Skeletal muscle tissue (tissue), 4 donors: Measurements from ENCODE around the gene NUP214. TPM values are rescaled to one million over a fixed set of nuclear protein-coding genes. Genes with fewer than 3 reads are reported as not detected.

Experiments used
- H3K27ac ChIP-seq: one replicate; pipeline ENCODE4 v1.7.0; 2013; ENCODE audit warnings: mild to moderate bottlenecking, low read depth, low read length, inconsistent platforms
- H3K27me3 ChIP-seq, 3 donors: one replicate each; pipeline ENCODE4 v1.7.0; 2013; ENCODE audit warnings: low read length in 3 of 3; ENCODE audit not compliant: control insufficient read depth in 3 of 3, insufficient read depth in 3 of 3
- H3K36me3 ChIP-seq, 3 donors: one replicate each; pipeline ENCODE4 v1.7.0; 2013; ENCODE audit warnings: low read length in 3 of 3; ENCODE audit not compliant: control insufficient read depth in 3 of 3, insufficient read depth in 3 of 3
- H3K4me1 ChIP-seq, 3 donors: one replicate each; pipeline ENCODE4 v1.7.0; 2013; ENCODE audit warnings: low read length in 3 of 3, mild to moderate bottlenecking in 3 of 3; ENCODE audit not compliant: control insufficient read depth in 3 of 3, insufficient read depth in 3 of 3
- H3K4me3 ChIP-seq, 3 donors: one replicate each; pipeline ENCODE4 v1.7.0; 2013; ENCODE audit warnings: low read length in 3 of 3
- H3K9ac ChIP-seq, 3 donors: one replicate each; pipeline ENCODE4 v1.7.0; 2013; ENCODE audit warnings: low read length in 3 of 3, mild to moderate bottlenecking in 3 of 3, moderate library complexity in 2 of 3, low read depth in 1 of 3
- H3K9me3 ChIP-seq, 3 donors: one replicate each; pipeline ENCODE4 v1.7.0; 2013; ENCODE audit warnings: low read length in 3 of 3; ENCODE audit not compliant: control insufficient read depth in 3 of 3
- total RNA-seq: library from RNA; depleted of rRNA; stranded (reverse); fragments of >200 nt; gene quantifications from one replicate; pipeline ENCODE4 v1.2.3, GENCODE V29; 2014
- donor health status: Osteomylitis.

Gene NUP214
- total RNA-seq, 1 donor from 2014 or later = 20.9 TPM

DNA sequence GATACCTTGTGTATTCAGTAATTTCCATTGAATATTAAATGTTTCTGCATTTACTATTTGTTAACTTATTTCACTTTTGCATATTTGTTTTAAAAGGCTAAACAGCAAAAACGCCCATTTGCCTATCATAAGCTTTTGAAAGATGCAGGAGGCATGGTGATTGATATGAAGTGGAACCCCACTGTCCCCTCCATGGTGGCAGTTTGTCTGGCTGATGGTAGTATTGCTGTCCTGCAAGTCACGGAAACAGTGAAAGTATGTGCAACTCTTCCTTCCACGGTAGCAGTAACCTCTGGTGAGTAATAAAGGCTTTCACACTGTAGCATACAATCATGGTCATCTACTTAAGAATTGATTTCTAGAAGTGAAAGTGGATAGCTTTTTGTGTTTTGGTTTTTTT, 3.8 kb downstream of the NUP214 start:
- Histone ChIP-seq H3K4me3 (no peak overlapping the region), H3K9me3 (no peaks in the 10 kb centered on the region), H3K4me1 (peaks cover 15 to 27% (median 21%) of the 10 kb centered on the region in 3 donors), H3K27me3 (no peaks in the 10 kb centered on the region), H3K9ac (no peak overlapping the region), H3K27ac (no peak overlapping the region), H3K36me3 (peaks cover 42 to 64% (median 58%) of the 10 kb centered on the region in 3 donors)

DNA sequence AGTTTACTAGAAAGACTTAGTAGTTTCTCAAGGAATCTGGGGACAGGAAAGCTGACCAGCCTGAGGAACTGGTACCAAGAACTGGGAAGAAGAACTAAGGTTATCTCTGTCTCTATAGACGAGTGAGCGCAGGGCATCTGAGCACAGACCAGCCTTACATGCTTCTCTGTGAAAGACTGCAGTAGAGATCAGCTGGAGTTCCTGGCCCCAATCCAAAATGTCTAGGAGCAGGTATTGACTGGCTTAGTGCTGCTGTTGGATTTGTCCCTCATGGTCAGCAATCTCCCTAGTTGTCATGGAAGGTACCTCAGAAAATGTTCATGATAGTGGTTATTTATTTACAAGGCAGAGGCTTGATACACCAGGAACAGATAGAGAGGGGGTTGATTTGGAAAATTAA, 13.3 kb downstream of the NUP214 start:
- Histone ChIP-seq H3K36me3 (peaks cover 57 to 87% (median 83%) of the 10 kb centered on the region in 3 donors), H3K9me3 (no peaks in the 10 kb centered on the region), H3K4me1 (no peaks in the 10 kb centered on the region), H3K4me3 (no peak overlapping the region), H3K9ac (no peak overlapping the region), H3K27ac (no peak overlapping the region), H3K27me3 (no peaks in the 10 kb centered on the region)

DNA sequence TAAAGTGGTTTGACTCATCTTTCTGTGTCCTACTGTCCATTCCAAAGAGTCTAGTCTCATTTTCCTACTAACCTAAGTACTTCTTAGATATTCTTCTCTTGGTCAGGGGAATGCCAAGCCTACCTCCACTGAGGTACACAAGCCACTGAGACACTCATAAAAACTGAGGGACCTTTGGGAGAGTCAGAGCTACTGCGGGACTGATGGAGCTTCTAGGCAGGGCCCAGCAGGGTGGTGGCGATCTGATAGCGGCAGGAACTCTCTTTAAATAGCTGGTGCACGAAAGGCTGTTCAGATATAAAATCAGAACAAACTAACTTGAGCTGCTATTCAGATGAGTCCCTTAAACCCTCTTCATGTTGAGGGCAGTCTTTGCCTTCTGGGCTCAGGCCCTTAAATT, 14.7 kb downstream of the NUP214 start:
- Histone ChIP-seq H3K4me1 (no peaks in the 10 kb centered on the region), H3K9me3 (no peaks in the 10 kb centered on the region), H3K9ac (no peak overlapping the region), H3K27me3 (no peaks in the 10 kb centered on the region), H3K27ac (no peak overlapping the region), H3K36me3 (peaks cover 59 to 86% (median 80%) of the 10 kb centered on the region in 3 donors), H3K4me3 (no peak overlapping the region)

DNA sequence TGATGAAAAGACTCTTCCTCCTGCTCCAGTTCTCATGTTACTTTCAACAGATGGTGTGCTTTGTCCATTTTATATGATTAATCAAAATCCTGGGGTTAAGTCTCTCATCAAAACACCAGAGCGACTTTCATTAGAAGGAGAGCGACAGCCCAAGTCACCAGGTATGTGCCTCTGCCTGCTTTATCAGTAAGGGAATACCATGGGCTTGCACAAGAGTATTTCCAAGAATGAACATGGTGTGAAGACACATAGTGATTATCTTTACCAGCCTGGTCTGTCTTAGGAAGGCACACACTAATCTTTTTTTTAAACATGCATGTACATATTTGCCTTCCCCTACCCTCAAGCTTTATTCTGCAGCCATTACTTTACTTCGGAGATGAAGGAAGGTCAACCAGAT, 15.2 kb downstream of the NUP214 start:
- Histone ChIP-seq H3K9me3 (no peaks in the 10 kb centered on the region), H3K9ac (no peak overlapping the region), H3K4me3 (no peak overlapping the region), H3K36me3 (peaks cover 62 to 87% (median 80%) of the 10 kb centered on the region in 3 donors), H3K27me3 (no peaks in the 10 kb centered on the region), H3K4me1 (no peaks in the 10 kb centered on the region), H3K27ac (no peak overlapping the region)

DNA sequence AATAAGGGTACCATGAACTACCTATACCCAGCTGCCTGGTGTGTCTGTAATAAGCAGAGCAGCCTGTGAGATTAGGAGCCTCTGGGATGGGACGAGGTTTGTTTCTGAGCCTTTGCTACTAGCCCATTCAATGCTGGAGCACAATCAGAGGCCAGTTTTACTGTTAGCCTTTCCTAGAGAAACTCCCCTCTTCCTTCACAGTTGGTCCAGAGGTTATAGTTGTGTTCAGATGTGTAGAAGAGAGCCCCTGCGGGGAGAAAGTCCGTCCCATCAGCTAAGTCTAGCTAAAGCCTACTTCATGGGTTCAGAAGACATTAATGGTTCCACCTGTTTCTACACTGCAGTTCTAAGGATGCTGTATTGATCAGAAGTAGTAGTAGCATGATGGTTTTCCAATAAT, 16.8 kb downstream of the NUP214 start:
- Histone ChIP-seq H3K9ac (no peak overlapping the region), H3K27ac (no peak overlapping the region), H3K4me3 (no peak overlapping the region), H3K36me3 (peaks cover 58 to 84% (median 78%) of the 10 kb centered on the region in 3 donors), H3K4me1 (no peaks in the 10 kb centered on the region), H3K27me3 (no peaks in the 10 kb centered on the region), H3K9me3 (no peaks in the 10 kb centered on the region)

DNA sequence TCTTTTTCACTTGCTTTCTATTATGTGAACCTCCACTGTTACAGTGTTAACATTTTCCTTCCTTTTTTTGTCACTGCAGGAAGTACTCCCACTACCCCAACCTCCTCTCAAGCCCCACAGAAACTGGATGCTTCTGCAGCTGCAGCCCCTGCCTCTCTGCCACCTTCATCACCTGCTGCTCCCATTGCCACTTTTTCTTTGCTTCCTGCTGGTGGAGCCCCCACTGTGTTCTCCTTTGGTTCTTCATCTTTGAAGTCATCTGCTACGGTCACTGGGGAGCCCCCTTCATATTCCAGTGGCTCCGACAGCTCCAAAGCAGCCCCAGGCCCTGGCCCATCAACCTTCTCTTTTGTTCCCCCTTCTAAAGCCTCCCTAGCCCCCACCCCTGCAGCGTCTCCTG, 18.8 kb downstream of the NUP214 start:
- Histone ChIP-seq H3K9ac (no peak overlapping the region), H3K27me3 (no peaks in the 10 kb centered on the region), H3K9me3 (no peaks in the 10 kb centered on the region), H3K27ac (no peak overlapping the region), H3K4me1 (no peaks in the 10 kb centered on the region), H3K4me3 (no peak overlapping the region), H3K36me3 (peaks cover 63 to 86% (median 81%) of the 10 kb centered on the region in 3 donors)

DNA sequence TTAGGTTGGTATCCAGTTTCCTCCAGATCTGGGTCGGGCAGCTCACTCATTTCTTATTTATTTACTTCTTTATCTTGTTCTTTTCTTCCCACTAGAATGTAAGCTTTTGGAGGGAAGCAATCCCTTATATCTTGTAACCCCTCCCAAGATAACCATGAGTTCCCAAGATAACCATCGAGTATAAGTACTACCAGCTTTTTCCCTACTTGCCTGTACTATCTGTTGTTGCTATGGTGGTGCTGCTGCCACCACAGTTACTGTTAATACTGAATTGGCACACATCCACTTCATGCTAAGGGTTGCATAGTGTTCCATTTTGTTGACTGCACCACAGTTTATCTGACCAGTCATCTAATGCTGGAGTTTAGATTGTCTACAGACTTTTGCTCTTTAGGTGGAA, 19.9 kb downstream of the NUP214 start:
- no peak overlapping the region for H3K27ac ChIP-seq
- H3K9ac ChIP-seq = no peak overlapping the region
- H3K4me1 ChIP-seq = no peaks in the 10 kb centered on the region
- H3K4me3 ChIP-seq = no peak overlapping the region
- no peaks in the 10 kb centered on the region for H3K9me3 ChIP-seq
- peaks cover 63 to 86% (median 81%) of the 10 kb centered on the region in 3 donors for H3K36me3 ChIP-seq
- no peaks in the 10 kb centered on the region for H3K27me3 ChIP-seq

DNA sequence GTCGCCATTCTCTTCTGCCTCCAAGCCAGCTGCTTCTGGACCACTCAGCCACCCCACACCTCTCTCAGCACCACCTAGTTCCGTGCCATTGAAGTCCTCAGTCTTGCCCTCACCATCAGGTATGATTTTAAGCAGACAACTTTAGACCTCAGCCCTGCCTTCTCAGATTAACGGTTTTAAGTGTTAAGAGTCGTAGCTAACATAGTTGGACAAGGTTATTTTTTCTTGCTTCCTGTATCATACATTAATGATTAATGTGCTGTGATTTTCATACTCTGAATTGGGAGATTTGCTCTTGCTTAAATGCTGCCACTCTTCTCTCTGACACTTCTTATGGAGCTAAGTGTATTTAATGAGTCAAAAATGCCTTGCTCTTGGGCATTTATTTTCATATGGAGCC, 20.8 kb downstream of the NUP214 start:
- Histone ChIP-seq H3K4me3 (no peak overlapping the region), H3K9ac (no peak overlapping the region), H3K27me3 (no peaks in the 10 kb centered on the region), H3K4me1 (no peaks in the 10 kb centered on the region), H3K9me3 (no peaks in the 10 kb centered on the region), H3K27ac (no peak overlapping the region), H3K36me3 (peaks cover 61 to 86% (median 81%) of the 10 kb centered on the region in 3 donors)

DNA sequence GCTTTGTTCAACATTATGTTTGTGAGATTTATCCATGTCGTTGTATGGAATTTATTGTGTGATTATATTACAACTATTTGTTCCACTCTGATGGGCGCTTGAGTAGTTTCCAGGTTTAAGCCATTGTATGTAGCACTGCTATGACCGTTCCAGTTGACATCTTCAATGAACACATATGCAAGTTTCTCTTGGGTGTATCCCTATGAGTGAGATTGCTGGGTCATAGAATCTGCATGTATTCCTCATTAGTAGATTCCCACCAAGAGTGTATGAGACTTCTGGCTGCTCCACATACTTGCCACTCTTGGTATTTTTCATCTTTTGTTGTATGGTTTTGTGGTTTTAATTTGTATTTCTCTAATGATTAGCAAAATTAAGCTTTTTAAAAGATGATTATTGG, 22.9 kb downstream of the NUP214 start:
- Histone ChIP-seq H3K36me3 (peaks cover 59 to 85% (median 82%) of the 10 kb centered on the region in 3 donors), H3K9ac (no peak overlapping the region), H3K4me3 (no peak overlapping the region), H3K27me3 (no peaks in the 10 kb centered on the region), H3K9me3 (no peaks in the 10 kb centered on the region), H3K4me1 (no peaks in the 10 kb centered on the region), H3K27ac (no peak overlapping the region)

DNA sequence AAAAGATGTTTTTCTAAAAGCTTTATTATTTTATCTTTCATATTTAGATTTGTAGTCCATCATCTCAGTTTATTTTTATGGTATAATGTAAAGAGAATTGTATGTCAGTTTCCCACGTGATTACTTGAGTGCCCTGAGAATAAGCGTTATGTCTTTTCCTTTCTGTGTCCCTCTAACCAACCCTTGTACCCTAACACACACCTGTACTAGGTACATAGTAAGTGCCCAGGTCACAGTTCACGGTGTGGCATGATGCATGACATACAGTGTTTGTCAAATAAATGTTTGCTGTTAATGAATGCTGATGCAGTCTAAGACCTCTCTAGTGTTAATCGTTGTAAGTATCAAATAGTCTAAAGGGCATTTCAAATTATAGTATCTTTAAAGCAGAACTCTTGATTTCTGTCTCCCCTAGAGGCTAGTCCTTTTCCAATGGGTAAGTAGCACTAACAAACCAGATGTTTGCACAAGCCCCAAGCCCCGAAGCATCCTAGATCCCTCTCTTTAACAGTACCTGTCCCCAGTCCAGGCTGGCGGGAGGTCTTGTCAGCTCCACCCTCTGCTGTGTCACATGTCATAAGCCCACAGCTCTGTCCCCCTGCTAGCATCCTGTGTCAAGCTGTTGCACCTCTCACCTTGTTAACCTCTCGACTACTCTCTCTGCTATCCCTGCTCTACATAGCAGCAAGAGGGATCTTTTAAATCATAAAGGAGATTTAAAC, 23.7 kb downstream of the NUP214 start:
- Histone ChIP-seq H3K4me1 (no peaks in the 10 kb centered on the region), H3K27me3 (no peaks in the 10 kb centered on the region), H3K27ac (no peak overlapping the region), H3K9me3 (no peaks in the 10 kb centered on the region), H3K36me3 (peaks cover 59 to 89% (median 85%) of the 10 kb centered on the region in 3 donors), H3K4me3 (no peak overlapping the region), H3K9ac (no peak overlapping the region)
